Activated T-cell treated with anti-CD3 and anti-CD28 coated beads, Interleukin-2, amount 50 U/mL, for 4 hours (primary cell): Measurements from ENCODE around the gene LYSET. TPM values are rescaled to one million over a fixed set of nuclear protein-coding genes. Genes with fewer than 3 reads are reported as not detected.
"Not testable (repeated sequence)": the region's sequence is repeated elsewhere in the genome, so short reads cannot be mapped to it uniquely, and the experiment has no call there.

ENCODE experiments used
- ATAC-seq, 2 donors: fragments of 200-7000 bp; cut with Tn5 transposase; one replicate each; pipeline ENCODE4 v1.10.0; 2021
- DNase-seq: peaks from one replicate; pipeline ENCODE4 v3.0.0-alpha.2; 2020
- H3K27me3 Mint-ChIP-seq: one replicate; pipeline ENCODE4 v1.8.0; 2021; ENCODE audit warnings: low read depth, mixed read lengths
- H3K36me3 Mint-ChIP-seq: one replicate; pipeline ENCODE4 v1.8.0; 2022; ENCODE audit warnings: mixed read lengths; ENCODE audit not compliant: insufficient read depth
- H3K4me1 Mint-ChIP-seq: one replicate; pipeline ENCODE4 v1.8.0; 2021; ENCODE audit warnings: low read depth, mixed read lengths
- H3K4me3 Mint-ChIP-seq: one replicate; pipeline ENCODE4 v1.8.0; 2021; ENCODE audit warnings: mild to moderate bottlenecking, moderate library complexity, mixed read lengths
- H3K9me3 Mint-ChIP-seq: one replicate; pipeline ENCODE4 v1.8.0; 2021; ENCODE audit warnings: mixed read lengths
- total RNA-seq, 3 donors: library from RNA; stranded (reverse); gene quantifications; one replicate each; pipeline ENCODE4 v1.2.1, GENCODE V29; 2021

The LYSET gene
- total RNA-seq, 3 donors from 2014 or later: 20.0 to 21.0 (median 20.7) TPM

- not testable (repeated sequence) for H3K4me3 Mint-ChIP-seq, ATAC-seq, H3K4me1 Mint-ChIP-seq, H3K9me3 Mint-ChIP-seq, H3K27me3 Mint-ChIP-seq, DNase-seq, H3K36me3 Mint-ChIP-seq
Observed at GRCh38 chr14:93159625-93160352, 25.3 kb upstream of the LYSET start.

DNA sequence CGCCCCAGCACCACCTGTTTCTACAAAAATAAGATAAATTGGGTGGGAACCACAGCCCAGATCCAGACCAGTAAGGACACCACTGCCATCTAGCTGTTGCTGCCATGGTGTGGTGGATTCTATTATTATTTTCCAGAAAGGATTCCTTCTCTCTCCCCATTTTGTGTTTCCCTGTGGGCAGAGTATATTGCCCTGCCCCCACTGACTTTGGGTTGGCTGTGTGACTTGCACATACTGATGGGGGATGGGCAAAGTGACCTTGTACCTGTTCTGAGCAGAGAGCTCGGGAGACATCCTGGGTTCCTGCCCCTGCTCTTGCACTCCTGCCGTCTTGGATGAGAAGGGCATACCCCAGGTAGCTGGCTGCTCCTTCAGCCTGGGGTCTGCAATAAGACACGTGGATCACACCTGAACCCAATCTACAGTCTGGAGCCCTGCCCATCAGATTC, 24.7 kb upstream of the LYSET start:
- Mint-ChIP-seq H3K9me3 (no peaks in the 10 kb centered on the region), H3K27me3 (no peaks in the 10 kb centered on the region), H3K36me3 (no peaks in the 10 kb centered on the region), H3K4me3 (no peak overlapping the region), H3K4me1 (no peaks in the 10 kb centered on the region)
- no peak for ATAC-seq
- no peak for DNase-seq

- Mint-ChIP-seq H3K4me3 (no peak overlapping the region), H3K27me3 (no peaks in the 10 kb centered on the region), H3K36me3 (no peaks in the 10 kb centered on the region), H3K9me3 (no peaks in the 10 kb centered on the region), H3K4me1 (no peaks in the 10 kb centered on the region)
- ATAC-seq (no peak), DNase-seq (no peak)
Observed at GRCh38 chr14:93161411-93161940, 23.6 kb upstream of the LYSET start.

DNA sequence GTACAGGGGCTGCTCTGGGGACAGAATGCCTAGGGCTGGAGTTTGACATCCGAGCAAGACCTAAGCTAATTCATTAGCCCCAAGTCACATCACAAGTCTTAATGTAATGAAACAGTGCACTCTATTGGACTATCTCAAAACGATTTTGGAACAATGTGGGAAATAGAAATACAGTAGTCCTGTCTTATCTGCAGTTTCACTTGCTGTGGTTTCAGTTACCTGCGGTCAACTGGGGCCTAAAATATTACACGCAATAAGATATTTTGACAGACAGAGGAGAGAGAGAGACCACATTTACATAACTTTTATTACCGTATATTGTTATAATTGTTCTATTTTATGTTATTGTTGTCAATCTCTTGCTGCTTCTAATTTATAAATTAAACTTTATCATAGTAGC, 21.6 kb upstream of the LYSET start:
- ATAC-seq (no peak), DNase-seq (no peak)
- Mint-ChIP-seq H3K36me3 (no peaks in the 10 kb centered on the region), H3K4me1 (no peaks in the 10 kb centered on the region), H3K27me3 (no peaks in the 10 kb centered on the region), H3K4me3 (no peak overlapping the region), H3K9me3 (no peaks in the 10 kb centered on the region)

DNA sequence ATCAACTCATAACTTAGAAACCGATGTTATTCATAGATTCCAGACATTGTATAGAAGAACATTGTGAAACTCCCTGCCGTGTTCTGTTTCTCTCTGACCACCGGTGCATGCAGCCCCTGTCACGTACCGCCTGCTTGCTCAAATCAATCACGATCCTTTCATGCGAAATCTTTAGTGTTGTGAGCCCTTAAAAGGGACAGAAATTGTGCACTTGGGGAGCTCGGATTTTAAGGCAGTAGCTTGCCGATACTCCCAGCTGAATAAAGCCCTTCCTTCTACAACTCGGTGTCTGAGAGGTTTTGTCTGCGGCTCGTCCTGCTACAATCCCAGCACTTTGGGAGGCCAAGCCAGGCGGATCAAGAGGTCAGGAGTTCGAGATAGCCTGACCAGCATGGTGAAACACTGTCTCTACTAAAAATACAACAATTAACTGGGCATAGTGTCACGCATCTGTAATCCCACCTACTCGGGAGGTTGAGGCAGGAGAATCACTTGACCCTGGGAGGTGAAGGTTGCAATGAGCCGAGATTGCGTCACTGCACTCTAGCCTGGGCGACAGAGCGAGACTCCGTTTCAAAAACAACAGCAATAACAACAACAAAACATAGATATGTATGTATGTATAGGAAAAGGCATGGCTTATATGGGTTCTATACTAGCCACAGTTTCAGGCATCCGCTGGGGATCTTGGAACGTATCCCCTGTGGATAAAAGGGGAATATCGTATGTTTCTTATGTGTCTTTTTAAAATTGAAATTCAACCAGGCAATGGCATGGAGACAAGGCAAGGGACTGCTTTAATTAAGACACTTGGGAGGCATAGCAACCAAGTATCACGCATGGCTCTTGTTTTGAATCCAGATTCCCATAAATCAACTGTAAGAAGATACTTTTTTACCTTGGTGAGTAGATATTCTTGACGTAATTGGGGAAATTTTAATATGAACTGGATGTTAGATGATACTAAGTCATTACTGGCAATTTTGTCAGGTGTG, 19.5 kb upstream of the LYSET start:
- not testable (repeated sequence) for H3K4me3 Mint-ChIP-seq, H3K4me1 Mint-ChIP-seq, H3K27me3 Mint-ChIP-seq, DNase-seq, H3K9me3 Mint-ChIP-seq, H3K36me3 Mint-ChIP-seq, ATAC-seq

DNA sequence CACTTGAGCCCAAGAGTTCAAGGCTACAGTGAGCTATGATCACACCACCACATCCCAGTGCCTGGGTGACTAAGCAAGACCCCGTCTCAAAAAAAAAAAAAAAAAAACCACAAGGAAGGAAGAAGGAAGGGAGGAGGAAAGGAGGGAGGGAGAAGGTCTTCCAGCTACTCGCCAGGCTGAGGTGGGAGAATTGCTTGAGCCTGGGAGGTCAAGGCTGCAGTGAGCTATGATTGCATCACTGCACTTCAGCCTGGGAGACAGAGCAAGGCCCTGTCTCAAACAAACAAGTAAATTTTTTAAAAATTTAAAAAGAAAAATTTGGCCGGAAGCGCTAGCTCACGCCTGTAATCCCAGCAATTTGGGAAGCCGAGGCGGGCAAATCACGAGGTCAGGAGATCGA, 16.5 kb upstream of the LYSET start:
- H3K4me1 Mint-ChIP-seq, H3K27me3 Mint-ChIP-seq, H3K4me3 Mint-ChIP-seq, H3K9me3 Mint-ChIP-seq, H3K36me3 Mint-ChIP-seq, ATAC-seq, DNase-seq: not testable (repeated sequence)

DNA sequence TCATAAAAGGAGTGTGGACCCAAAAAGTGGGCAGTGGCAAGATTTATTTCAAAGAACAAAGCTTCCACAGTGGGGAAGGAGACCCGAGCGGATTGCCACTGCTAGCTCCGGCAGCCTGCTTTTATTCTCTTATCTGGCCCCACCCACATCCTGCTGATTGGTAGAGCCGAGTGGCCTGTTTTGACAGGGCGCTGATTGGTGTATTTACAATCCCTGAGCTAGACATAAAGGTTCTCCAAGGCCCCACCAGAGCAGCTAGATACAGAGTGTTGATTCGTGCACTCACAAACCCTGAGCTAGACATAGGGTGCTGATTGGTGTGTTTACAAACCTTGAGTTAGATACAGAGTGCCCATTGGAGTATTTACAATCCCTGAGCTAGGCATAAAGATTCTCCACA, 15.5 kb upstream of the LYSET start:
- not testable (repeated sequence) for H3K27me3 Mint-ChIP-seq, H3K4me3 Mint-ChIP-seq

DNA sequence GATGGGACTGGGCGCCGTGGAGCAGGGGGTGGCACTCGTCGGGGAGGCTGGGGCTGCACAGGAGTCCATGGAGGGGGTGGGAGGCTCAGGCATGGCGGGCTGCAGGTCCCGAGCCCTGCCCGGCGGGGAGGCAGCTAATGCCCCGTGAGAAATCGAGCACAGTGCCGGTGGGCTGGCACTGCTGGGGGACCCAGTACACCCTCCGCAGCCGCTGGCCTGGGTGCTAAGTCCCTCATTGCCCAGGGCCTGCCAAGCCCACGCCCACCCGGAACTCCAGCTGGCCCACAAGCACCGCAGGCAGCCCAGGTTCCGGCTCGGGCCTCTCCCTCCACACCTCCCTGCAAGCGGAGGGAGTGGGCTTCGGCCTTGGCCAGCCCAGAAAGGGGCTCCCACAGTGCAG, 15.0 kb upstream of the LYSET start:
- H3K4me1 Mint-ChIP-seq, H3K9me3 Mint-ChIP-seq, H3K4me3 Mint-ChIP-seq, H3K27me3 Mint-ChIP-seq, H3K36me3 Mint-ChIP-seq, ATAC-seq, DNase-seq: not testable (repeated sequence)

More for the DNA sequence above, 15.5 kb upstream of the LYSET start:
- not testable (repeated sequence) for DNase-seq, H3K9me3 Mint-ChIP-seq, ATAC-seq, H3K36me3 Mint-ChIP-seq, H3K4me1 Mint-ChIP-seq

DNA sequence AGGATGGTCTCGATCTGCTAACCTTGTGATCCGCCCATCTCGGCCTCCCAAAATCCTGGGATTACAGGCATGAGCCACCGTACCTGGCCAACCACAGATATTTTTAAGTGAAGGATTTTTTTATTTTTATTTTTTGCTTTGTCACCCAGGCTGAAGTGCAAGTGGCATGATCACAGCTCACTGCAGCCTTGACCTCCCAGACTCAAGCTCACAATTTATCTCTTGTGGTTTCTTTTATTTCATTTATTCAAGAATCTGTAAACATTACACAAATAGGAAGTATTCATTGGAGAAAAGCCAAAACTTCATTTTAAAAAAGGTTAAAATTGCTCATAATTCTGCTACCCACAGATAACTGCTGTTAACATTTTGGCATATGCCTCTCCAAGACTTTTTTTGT, 13.7 kb upstream of the LYSET start:
- no peak for ATAC-seq
- Mint-ChIP-seq H3K36me3 (peaks cover 2% of the 10 kb centered on the region), H3K4me1 (no peaks in the 10 kb centered on the region), H3K9me3 (no peaks in the 10 kb centered on the region), H3K27me3 (no peaks in the 10 kb centered on the region), H3K4me3 (no peak overlapping the region)
- no peak for DNase-seq

GRCh38 chr14:93173943-93174395, 11.1 kb upstream of the LYSET start:
- H3K36me3 Mint-ChIP-seq: peaks cover 2% of the 10 kb centered on the region

DNA sequence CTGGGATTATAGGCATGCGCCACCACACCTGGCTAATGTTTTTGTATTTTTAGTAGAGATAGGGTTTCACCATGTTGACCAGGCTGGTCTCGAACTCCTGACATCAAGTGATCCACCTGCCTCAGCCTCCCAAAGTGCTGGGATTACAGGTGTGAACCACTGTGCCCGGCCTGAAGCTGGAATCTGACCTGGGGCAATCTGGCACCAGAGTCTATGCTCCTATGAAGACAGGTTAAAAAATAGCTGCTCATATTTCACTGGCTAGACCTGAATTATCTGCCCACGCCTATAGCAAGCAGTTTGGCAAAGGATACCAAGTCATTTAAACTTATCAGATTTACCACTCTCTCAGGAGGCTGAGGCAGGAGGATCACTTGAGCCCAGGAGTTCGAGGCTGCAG, 10.4 kb upstream of the LYSET start:
- H3K9me3 Mint-ChIP-seq, H3K36me3 Mint-ChIP-seq, ATAC-seq, H3K27me3 Mint-ChIP-seq, H3K4me1 Mint-ChIP-seq, DNase-seq, H3K4me3 Mint-ChIP-seq: not testable (repeated sequence)

More at GRCh38 chr14:93173943-93174395, 11.1 kb upstream of the LYSET start:
- Mint-ChIP-seq H3K9me3 (no peaks in the 10 kb centered on the region), H3K4me1 (peaks cover 6% of the 10 kb centered on the region), H3K4me3 (no peak overlapping the region), H3K27me3 (no peaks in the 10 kb centered on the region)
- DNase-seq (no peak), ATAC-seq (no peak)

GRCh38 chr14:93175492-93175891, 9.6 kb upstream of the LYSET start:
- no peaks in the 10 kb centered on the region for H3K9me3 Mint-ChIP-seq
- ATAC-seq: no peak

DNA sequence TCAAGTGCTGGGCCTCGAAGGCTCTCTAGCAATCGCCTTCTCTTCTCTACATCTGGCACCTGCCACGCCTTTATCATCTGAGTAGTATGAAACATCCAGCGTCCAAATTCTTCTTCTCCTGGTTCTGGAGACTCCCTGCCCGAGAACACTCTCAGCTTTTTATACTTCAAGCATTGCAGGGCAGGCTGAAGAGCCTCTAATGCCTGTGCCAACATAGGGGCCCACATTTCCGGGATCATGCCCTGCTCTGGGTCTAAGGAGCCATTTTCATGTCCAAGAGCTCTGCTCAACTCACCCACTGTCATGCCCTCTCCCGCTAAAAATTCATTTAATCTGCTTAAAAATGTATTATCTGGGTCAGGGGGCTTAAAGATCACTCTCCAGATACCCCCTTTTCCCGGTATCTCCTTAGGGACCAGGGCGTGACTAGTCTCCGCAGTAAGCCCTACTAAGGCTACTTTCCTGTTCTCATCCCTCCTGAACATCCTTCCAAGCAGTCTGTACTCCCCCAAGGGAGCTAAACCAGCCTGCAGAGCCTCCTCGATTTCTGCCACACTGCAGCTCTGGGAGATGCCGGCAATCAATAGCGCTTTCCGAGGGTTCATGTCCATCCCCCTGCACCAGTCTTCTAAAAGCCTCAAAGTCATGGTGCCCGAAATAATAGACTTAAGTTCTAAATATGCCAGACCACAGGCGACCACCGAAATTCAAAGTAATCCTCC, 1.4 kb upstream of the LYSET start:
- Mint-ChIP-seq H3K27me3 (no peaks in the 10 kb centered on the region), H3K4me3 (peak overlapping the region; percentile 90), H3K4me1 (peaks cover 36% of the 10 kb centered on the region), H3K9me3 (no peaks in the 10 kb centered on the region), H3K36me3 (peaks cover 11% of the 10 kb centered on the region)
- DNase-seq (no peak), ATAC-seq (no peak)

More at GRCh38 chr14:93175492-93175891, 9.6 kb upstream of the LYSET start:
- Mint-ChIP-seq H3K4me1 (peaks cover 6% of the 10 kb centered on the region), H3K27me3 (no peaks in the 10 kb centered on the region), H3K36me3 (no peaks in the 10 kb centered on the region), H3K4me3 (no peak overlapping the region)
- DNase-seq: no peak

DNA sequence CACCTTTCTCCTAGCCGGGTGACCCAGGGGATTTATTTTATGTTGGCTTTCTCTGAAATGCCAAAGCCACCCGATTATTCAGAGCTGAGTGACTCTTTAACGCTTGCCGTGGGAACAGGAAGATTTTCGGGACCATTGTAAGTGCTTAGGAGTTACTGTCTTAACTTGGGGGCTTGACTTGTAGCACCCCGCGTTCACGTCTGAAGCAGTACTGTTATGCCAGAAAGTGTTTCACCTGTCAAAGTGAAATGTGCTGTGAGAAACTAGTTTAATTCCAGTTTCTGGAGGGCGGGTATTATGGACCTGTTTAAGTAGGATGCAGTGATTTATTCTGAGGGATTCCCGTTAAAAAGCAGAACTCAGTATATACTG, 218 bp downstream of the LYSET start:
- Mint-ChIP-seq H3K4me3 (peak overlapping the region; percentile 94), H3K9me3 (no peaks in the 10 kb centered on the region), H3K4me1 (peaks cover 40% of the 10 kb centered on the region), H3K36me3 (peaks cover 14% of the 10 kb centered on the region), H3K27me3 (no peaks in the 10 kb centered on the region)
- DNase-seq (no peak), ATAC-seq (peak in 1 of 2 donors; percentile 0)
